Thyroid gland (tissue), 4 donors: Measurements from ENCODE around the gene OOSP4A.

Source experiments
- POLR2A ChIP-seq, 2 donors: fragments of 450-650 bp; IDR thresholded peaks; one replicate each; pipeline ENCODE4 v1.6.1; 2017; ENCODE audit warnings: antibody characterized with exemption in 2 of 2, mild to moderate bottlenecking in 2 of 2, moderate library complexity in 1 of 2
- TF ChIP-seq, protein P1 (sequence below), 6 experiments: fragments of 200-600 bp in 3 of 6; fragments of 450-650 bp in 3 of 6; sonication (generic) in 3 of 6; IDR thresholded peaks; one replicate each; pipeline ENCODE4 v1.5.1; 2016 to 2019; ENCODE audit warnings: antibody characterized with exemption in 6 of 6, mild to moderate bottlenecking in 2 of 6, inconsistent platforms in 1 of 6, moderate library complexity in 1 of 6

GRCh38 chr11:59981106-59981770, 17.4 kb downstream of the OOSP4A start:
- TF ChIP-seq, protein P1, sequence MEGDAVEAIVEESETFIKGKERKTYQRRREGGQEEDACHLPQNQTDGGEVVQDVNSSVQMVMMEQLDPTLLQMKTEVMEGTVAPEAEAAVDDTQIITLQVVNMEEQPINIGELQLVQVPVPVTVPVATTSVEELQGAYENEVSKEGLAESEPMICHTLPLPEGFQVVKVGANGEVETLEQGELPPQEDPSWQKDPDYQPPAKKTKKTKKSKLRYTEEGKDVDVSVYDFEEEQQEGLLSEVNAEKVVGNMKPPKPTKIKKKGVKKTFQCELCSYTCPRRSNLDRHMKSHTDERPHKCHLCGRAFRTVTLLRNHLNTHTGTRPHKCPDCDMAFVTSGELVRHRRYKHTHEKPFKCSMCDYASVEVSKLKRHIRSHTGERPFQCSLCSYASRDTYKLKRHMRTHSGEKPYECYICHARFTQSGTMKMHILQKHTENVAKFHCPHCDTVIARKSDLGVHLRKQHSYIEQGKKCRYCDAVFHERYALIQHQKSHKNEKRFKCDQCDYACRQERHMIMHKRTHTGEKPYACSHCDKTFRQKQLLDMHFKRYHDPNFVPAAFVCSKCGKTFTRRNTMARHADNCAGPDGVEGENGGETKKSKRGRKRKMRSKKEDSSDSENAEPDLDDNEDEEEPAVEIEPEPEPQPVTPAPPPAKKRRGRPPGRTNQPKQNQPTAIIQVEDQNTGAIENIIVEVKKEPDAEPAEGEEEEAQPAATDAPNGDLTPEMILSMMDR (IDR thresholded peaks at IDR 0.05) = no peak
- no peak for TF ChIP-seq POLR2A (IDR thresholded peaks at IDR 0.05)
